Osteoblast (primary cell): ENCODE data around the gene PPM1E. TPM values are rescaled to one million over a fixed set of nuclear protein-coding genes. Genes with fewer than 3 reads are reported as not detected.

Experiments
- DNase-seq: peaks from one replicate; pipeline ENCODE4 v3.0.0; 2011; ENCODE audit warnings: low spot score, mixed read lengths; ENCODE audit not compliant: insufficient read length; ENCODE audit errors: missing footprints
- H2AFZ ChIP-seq: 2 replicates; pipeline ENCODE4 v1.6.0; 2011; ENCODE audit warnings: mild to moderate bottlenecking, low read length
- H3K27ac ChIP-seq: 2 replicates; pipeline ENCODE4 v1.5.1; 2011; ENCODE audit warnings: mild to moderate bottlenecking, low read depth, low read length, moderate library complexity
- H3K27me3 ChIP-seq: 2 replicates; pipeline ENCODE4 v1.6.0; 2012; ENCODE audit warnings: mild to moderate bottlenecking, control low read depth, inconsistent platforms, low read length, moderate library complexity; ENCODE audit not compliant: insufficient read depth
- H3K36me3 ChIP-seq: 2 replicates; pipeline ENCODE4 v1.5.1; 2011; ENCODE audit warnings: mild to moderate bottlenecking, low read length, control low read depth, moderate library complexity; ENCODE audit not compliant: insufficient read depth
- H3K4me1 ChIP-seq: 2 replicates; pipeline ENCODE4 v1.5.1; 2011; ENCODE audit warnings: mild to moderate bottlenecking, low read length, control low read depth, moderate library complexity; ENCODE audit not compliant: insufficient read depth
- H3K4me2 ChIP-seq: 2 replicates; pipeline ENCODE4 v1.6.0; 2011; ENCODE audit warnings: mild to moderate bottlenecking, low read length; ENCODE audit not compliant: insufficient read depth
- H3K4me3 ChIP-seq: fragments of 200-600 bp; sonication (generic); 3 replicates; pipeline ENCODE4 v1.5.1; 2012; ENCODE audit warnings: mild to moderate bottlenecking, low read length, inconsistent platforms; ENCODE audit not compliant: insufficient read depth
- H3K79me2 ChIP-seq: 2 replicates; pipeline ENCODE4 v1.6.0; 2012; ENCODE audit warnings: mild to moderate bottlenecking, low read length, control low read depth, inconsistent platforms; ENCODE audit not compliant: insufficient read depth
- H3K9me3 ChIP-seq: 2 replicates; pipeline ENCODE4 v1.5.1; 2011; ENCODE audit warnings: low read depth, low read length, control low read depth
- H4K20me1 ChIP-seq: 2 replicates; pipeline ENCODE4 v1.6.0; 2012; ENCODE audit warnings: mild to moderate bottlenecking, low read length, control low read depth; ENCODE audit not compliant: insufficient read depth
- total RNA-seq: library from RNA; depleted of rRNA; stranded (reverse); fragments of >200 nt; gene quantifications from 2 replicates; pipeline ENCODE4 v1.2.3, GENCODE V29; 2012
- TF ChIP-seq, protein P1 (sequence below): IDR thresholded peaks from 2 replicates; pipeline ENCODE4 v1.5.1; 2011; ENCODE audit warnings: mild to moderate bottlenecking, low read depth, low read length, moderate library complexity; ENCODE audit errors: extremely low read depth

The PPM1E gene
- total RNA-seq, 1 donor = under 0.01 TPM

DNA sequence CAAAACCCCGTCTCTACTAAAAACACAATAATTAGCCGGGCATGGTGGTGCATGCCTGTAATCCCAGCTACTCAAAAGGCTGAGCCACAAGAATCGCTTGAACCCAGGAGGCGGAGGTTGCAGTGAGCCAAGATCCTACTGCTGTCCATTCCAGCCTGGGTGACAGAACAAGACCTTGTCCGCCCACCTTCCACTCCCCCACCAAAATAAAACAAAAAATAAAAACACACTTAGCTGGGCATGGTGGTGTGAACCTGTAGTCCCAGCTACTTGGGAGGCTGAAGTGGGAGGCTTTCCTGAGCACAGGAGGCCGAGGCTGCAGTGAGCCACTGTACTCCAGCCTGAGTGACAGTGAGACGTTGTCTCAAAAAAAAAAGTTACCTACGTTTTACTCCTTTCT, 3.2 kb downstream of the PPM1E start:
- Histone ChIP-seq H3K9me3 (no peaks in the 10 kb centered on the region), H3K79me2 (no peaks in the 10 kb centered on the region), H3K4me2 (no peak overlapping the region), H3K4me1 (peaks cover 5% of the 10 kb centered on the region), H3K27ac (no peak overlapping the region), H2AFZ (no peak overlapping the region), H3K4me3 (no peak overlapping the region), H3K36me3 (no peaks in the 10 kb centered on the region), H3K27me3 (peaks cover 61% of the 10 kb centered on the region), H4K20me1 (no peaks in the 10 kb centered on the region)
- DNase-seq = no peak
- TF ChIP-seq, protein P1, sequence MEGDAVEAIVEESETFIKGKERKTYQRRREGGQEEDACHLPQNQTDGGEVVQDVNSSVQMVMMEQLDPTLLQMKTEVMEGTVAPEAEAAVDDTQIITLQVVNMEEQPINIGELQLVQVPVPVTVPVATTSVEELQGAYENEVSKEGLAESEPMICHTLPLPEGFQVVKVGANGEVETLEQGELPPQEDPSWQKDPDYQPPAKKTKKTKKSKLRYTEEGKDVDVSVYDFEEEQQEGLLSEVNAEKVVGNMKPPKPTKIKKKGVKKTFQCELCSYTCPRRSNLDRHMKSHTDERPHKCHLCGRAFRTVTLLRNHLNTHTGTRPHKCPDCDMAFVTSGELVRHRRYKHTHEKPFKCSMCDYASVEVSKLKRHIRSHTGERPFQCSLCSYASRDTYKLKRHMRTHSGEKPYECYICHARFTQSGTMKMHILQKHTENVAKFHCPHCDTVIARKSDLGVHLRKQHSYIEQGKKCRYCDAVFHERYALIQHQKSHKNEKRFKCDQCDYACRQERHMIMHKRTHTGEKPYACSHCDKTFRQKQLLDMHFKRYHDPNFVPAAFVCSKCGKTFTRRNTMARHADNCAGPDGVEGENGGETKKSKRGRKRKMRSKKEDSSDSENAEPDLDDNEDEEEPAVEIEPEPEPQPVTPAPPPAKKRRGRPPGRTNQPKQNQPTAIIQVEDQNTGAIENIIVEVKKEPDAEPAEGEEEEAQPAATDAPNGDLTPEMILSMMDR = no peak

DNA sequence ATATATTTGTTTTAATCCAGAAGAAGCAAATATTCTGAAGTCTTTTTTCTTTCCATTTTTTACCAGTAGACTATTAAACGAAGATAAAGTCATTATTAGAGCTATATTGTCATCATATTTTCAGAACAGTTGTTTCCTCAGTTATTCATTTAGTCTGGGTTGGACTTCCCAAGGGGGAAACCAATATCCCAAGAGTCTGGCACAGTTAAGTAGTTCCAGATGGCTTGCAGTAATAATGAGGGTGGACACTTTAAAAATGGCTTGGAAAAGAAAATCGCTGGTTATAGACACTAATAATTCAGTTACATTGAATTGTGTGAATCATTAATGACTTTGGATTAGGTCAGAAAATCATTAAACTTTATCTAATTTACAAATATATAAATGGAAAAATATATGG, 3.9 kb downstream of the PPM1E start:
- Histone ChIP-seq H4K20me1 (no peaks in the 10 kb centered on the region), H3K27me3 (peaks cover 61% of the 10 kb centered on the region), H3K79me2 (no peaks in the 10 kb centered on the region), H3K36me3 (no peaks in the 10 kb centered on the region), H2AFZ (no peak overlapping the region), H3K4me3 (no peak overlapping the region), H3K27ac (no peak overlapping the region), H3K9me3 (no peaks in the 10 kb centered on the region), H3K4me2 (no peak overlapping the region), H3K4me1 (peaks cover 5% of the 10 kb centered on the region)
- TF ChIP-seq, protein P1 = no peak
- no peak for DNase-seq

DNA sequence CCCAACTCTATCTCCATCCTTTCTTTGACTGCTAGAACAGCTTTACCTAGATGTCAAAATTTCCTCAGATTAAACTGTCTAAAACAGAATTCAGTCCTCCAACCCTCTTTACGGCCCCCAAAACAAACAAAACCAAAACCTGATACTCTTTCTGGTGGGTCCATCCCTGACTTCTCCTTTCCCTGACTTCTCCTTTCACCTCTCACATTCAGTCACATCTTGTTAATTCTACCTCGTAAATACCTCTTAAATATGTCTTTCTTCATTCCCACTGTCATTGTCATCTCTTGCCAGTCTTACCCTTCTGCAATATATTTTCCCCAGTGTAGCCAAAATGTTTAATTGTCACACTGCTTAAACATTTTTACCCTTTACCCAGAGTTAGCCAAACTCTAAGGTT, 4.6 kb downstream of the PPM1E start:
- Histone ChIP-seq H3K4me3 (no peak overlapping the region), H3K79me2 (no peaks in the 10 kb centered on the region), H3K9me3 (no peaks in the 10 kb centered on the region), H3K36me3 (no peaks in the 10 kb centered on the region), H2AFZ (no peak overlapping the region), H3K4me1 (peaks cover 5% of the 10 kb centered on the region), H4K20me1 (no peaks in the 10 kb centered on the region), H3K27ac (no peak overlapping the region), H3K4me2 (no peak overlapping the region), H3K27me3 (peaks cover 58% of the 10 kb centered on the region)
- no peak for DNase-seq
- TF ChIP-seq, protein P1 = no peak

DNA sequence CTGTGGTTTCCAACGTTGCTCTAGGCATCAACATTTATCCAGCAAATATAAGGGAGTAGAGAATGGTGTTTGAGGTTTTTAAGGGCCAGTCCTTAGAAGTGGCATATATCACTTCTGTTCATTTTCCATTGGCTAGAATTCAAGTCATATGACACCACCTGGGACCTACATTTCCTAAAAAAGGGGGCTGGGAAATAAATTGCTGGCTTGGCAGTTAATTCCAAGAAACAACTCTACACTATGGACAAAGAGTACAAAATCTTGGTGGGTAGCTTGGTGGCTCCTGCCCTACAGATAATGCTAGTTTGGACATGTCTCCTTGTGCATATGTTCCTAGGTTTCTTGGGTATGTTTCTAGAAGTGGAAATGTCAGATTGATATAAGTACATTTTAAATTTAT, 7.6 kb downstream of the PPM1E start:
- TF ChIP-seq, protein P1 = no peak
- Histone ChIP-seq H3K27ac (no peak overlapping the region), H2AFZ (no peak overlapping the region), H3K9me3 (no peaks in the 10 kb centered on the region), H4K20me1 (no peaks in the 10 kb centered on the region), H3K36me3 (no peaks in the 10 kb centered on the region), H3K4me2 (no peak overlapping the region), H3K27me3 (peaks cover 30% of the 10 kb centered on the region), H3K4me1 (no peaks in the 10 kb centered on the region), H3K79me2 (no peaks in the 10 kb centered on the region), H3K4me3 (no peak overlapping the region)
- DNase-seq = no peak
